LNCAP (cell line): ENCODE results near the gene MICAL2.

Experiments
- CTCF ChIP-seq: fragments of 450-650 bp; IDR thresholded peaks from 2 replicates; pipeline ENCODE4 v1.5.1; 2017; ENCODE audit warnings: mild to moderate bottlenecking

The MICAL2 gene

GRCh38 chr11:12139144-12139881, 28.9 kb downstream of the MICAL2 start:
- TF ChIP-seq CTCF = no peak

- TF ChIP-seq CTCF = no peak
Measured at GRCh38 chr11:12140186-12140793, 29.9 kb downstream of the MICAL2 start.

GRCh38 chr11:12141283-12141682, 30.9 kb downstream of the MICAL2 start:
- no peak for TF ChIP-seq CTCF

- no peak for TF ChIP-seq CTCF
Measured at GRCh38 chr11:12142176-12142575, 31.8 kb downstream of the MICAL2 start.

- no peak for TF ChIP-seq CTCF
Measured at GRCh38 chr11:12142909-12143308, 32.5 kb downstream of the MICAL2 start.

GRCh38 chr11:12143461-12144258, 33.3 kb downstream of the MICAL2 start:
- no peak for TF ChIP-seq CTCF

GRCh38 chr11:12144330-12145174, 34.2 kb downstream of the MICAL2 start:
- TF ChIP-seq CTCF = no peak
